Cardiac fibroblast (primary cell): ENCODE measurements around the gene ARFRP1.

Experiments
- DNase-seq, 2 donors: peaks; one replicate each; pipeline versions ENCODE4 v3.0.0 to v3.0.0-alpha.2; 2010; ENCODE audit warnings: low read depth in 2 of 2
- H3K4me3 ChIP-seq, 2 donors: replicated peaks in 1 of 2; 1 replicate in 1 of 2; 2 replicates in 1 of 2; pipeline ENCODE4 v1.5.1; 2011; ENCODE audit warnings: low read depth in 2 of 2, low read length in 2 of 2, mild to moderate bottlenecking in 2 of 2, moderate library complexity in 1 of 2
- TF ChIP-seq, protein P1 (sequence below): IDR thresholded peaks from one replicate; pipeline ENCODE4 v1.5.1; 2011; ENCODE audit warnings: low read depth, mild to moderate bottlenecking, low read length, inconsistent platforms

The ARFRP1 gene

GRCh38 chr20:63742381-63743024 lies 34.7 kb upstream of the ARFRP1 start:
- TF ChIP-seq, protein P1, sequence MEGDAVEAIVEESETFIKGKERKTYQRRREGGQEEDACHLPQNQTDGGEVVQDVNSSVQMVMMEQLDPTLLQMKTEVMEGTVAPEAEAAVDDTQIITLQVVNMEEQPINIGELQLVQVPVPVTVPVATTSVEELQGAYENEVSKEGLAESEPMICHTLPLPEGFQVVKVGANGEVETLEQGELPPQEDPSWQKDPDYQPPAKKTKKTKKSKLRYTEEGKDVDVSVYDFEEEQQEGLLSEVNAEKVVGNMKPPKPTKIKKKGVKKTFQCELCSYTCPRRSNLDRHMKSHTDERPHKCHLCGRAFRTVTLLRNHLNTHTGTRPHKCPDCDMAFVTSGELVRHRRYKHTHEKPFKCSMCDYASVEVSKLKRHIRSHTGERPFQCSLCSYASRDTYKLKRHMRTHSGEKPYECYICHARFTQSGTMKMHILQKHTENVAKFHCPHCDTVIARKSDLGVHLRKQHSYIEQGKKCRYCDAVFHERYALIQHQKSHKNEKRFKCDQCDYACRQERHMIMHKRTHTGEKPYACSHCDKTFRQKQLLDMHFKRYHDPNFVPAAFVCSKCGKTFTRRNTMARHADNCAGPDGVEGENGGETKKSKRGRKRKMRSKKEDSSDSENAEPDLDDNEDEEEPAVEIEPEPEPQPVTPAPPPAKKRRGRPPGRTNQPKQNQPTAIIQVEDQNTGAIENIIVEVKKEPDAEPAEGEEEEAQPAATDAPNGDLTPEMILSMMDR, result no peak
- DNase-seq, result no peak
- H3K4me3 ChIP-seq, result no peak overlapping the region

DNA sequence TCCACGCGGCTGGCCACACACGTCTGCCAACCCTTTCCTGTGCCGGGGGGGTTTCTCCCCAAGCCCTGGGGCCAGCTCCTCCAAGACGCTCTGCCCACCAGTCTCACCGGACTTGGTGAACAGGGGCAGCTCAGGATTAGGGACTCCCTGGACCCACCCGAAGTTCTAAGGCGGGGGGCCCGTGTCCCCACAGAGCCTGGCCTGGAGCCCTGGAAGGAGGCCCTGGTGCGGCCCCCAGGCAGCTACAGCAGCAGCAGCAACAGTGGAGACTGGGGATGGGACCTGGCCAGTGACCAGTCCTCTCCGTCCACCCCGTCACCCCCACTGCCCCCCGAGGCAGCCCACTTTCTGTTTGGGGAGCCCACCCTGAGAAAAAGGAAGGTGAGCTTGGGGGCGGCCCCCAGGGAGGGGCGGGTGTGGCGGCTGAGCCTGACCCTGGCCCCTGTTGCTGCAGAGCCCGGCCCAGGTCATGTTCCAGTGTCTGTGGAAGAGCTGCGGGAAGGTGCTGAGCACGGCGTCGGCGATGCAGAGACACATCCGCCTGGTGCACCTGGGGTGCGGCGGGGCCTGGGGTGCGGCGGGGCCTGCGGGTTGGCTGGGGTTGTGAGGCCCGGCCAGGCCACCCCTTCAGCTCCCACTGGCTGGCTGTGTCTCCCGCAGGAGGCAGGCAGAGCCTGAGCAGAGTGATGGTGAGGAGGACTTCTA lies 34.1 kb upstream of the ARFRP1 start:
- TF ChIP-seq, protein P1, result no peak
- DNase-seq, result no peak
- peak overlapping the region; percentile 56 to 70 for H3K4me3 ChIP-seq

- no peak for DNase-seq
- peak overlapping the region; percentile 56 to 70 for H3K4me3 ChIP-seq
- TF ChIP-seq, protein P1, result no peak
These were observed 33.5 kb upstream of the ARFRP1 start for GRCh38 chr20:63741354-63741675.

DNA sequence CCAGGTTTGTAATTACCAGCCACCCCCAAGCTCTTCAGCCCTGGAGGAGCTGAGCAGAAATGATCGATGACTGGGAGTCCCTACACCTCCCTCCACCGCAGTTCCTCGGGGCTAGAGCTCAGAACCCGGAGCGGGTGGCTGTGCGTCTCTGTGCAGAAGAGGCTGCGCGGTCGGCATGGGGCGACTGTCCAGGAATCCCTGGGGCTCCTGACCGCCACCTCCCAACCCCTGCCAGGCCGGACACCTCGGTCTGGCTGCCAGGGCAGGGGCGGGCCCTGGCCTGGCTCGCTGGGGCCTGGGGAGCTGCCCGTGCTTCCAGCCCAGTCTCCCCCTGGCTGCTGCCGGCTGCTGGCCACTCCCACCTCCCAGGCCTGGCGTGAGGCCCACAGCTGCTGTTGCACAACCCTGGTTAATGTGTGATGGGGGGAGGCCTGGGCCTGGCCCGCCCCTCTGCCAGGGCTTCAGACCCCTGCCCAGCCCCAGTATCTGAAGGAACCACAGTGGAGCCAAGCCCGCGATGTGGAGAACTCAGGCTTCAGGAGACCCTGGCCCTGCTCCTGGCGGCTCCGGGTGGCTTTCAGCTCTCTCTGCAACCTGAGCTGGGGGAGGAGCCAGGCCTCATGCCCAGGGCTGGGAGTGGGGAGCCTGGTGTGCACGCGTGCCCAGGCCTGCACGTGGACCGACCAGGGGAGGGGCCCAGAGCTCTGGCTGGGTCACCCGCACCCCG lies 33.0 kb upstream of the ARFRP1 start:
- peak; percentile 89 to 95 for DNase-seq
- H3K4me3 ChIP-seq, result peak overlapping the region; percentile 56 to 70
- TF ChIP-seq, protein P1, result no peak

- peak; percentile 14 to 46 for DNase-seq
- TF ChIP-seq, protein P1, result no peak
- peak overlapping the region; percentile 56 to 70 for H3K4me3 ChIP-seq
These were observed 32.4 kb upstream of the ARFRP1 start for GRCh38 chr20:63740070-63740626.

DNA sequence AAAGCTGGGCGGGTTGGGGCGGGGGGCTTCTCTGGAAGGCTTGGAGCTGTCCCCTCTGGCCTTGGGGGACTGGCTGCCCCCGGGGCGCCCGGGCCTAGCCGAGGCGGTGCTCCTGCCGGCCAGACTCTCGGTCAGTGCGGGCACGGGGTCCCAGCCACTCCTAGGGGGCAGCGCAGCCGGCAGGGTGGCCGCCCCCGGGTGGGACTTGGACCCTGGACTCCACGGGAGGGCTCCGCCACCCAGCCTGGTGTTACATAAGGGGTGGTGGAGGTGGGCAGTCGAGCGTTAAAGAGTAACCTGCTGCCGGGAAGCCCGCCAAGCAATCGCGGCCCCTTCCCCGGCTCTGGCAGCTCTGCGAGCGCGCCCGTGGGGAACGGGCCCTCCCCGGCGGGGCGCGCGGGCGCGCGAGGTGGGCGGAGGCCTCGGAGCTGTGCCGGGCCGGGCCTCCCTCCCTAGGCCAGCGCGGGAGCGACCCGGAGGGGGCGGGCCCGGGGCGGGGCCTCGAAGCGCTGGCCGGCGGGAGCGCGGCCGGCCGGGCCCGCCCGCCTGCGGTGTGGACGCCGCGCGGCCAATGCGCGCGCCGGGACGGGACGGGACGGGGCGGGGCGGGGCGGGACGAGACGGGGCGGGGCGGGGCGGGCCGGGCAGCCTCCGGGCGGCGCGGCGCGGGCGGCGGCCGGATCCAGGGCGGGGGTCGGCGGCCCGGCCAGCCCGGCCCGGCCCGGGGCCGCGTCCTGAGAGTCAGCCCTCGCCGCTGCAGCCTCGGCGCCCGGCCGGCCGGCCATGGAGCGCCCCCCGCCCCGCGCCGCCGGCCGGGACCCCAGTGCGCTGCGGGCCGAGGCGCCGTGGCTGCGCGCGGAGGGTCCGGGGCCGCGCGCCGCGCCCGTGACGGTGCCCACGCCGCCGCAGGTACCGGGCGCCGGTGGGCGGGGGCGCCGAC lies 31.6 kb upstream of the ARFRP1 start, which contains the start of gene SLC2A4RG:
SLC2A4RG (plus strand) TSS at position 647 of the 940 bp plus-strand sequence; CDS start at position 784, 137 bp downstream.
- DNase-seq, result peak; percentile 63 to 82
- H3K4me3 ChIP-seq, result peak within 1 kb of the TSS; percentile 56 to 70
- TF ChIP-seq, protein P1, result no peak
